Testis (tissue), 2 donors: Measurements from ENCODE around the gene EFNA5.

Source experiments
- POLR2A ChIP-seq: fragments of 450-650 bp; IDR thresholded peaks from one replicate; pipeline ENCODE4 v1.6.1; 2017; ENCODE audit warnings: antibody characterized with exemption, mild to moderate bottlenecking, moderate library complexity
- TF ChIP-seq, protein P1 (sequence below), 3 experiments: fragments of 450-650 bp in 2 of 3; fragments of 200-600 bp in 1 of 3; sonication (generic) in 1 of 3; IDR thresholded peaks; one replicate each; pipeline ENCODE4 v1.5.1; 2016 to 2019; ENCODE audit warnings: antibody characterized with exemption in 3 of 3, mild to moderate bottlenecking in 2 of 3, moderate library complexity in 1 of 3

DNA sequence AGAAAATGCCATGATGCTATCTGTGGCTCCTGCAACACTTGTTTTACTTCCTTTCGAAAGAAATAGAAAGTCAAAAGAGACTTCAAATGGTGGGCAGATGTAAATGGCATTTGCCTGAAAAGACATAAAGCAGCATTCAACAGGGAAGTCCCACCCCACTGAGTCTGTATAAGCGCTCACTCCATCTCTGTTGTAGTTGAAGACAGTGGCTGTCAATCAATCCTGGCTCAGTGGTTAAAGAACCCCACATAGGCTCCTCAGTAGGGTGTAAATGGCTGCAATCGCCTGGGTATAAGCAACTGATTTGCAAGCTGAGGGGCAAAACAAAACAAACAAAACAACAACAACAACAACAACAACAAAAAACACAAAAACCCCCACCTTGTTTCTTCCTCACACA lies 158.7 kb downstream of the EFNA5 start:
- TF ChIP-seq, protein P1, sequence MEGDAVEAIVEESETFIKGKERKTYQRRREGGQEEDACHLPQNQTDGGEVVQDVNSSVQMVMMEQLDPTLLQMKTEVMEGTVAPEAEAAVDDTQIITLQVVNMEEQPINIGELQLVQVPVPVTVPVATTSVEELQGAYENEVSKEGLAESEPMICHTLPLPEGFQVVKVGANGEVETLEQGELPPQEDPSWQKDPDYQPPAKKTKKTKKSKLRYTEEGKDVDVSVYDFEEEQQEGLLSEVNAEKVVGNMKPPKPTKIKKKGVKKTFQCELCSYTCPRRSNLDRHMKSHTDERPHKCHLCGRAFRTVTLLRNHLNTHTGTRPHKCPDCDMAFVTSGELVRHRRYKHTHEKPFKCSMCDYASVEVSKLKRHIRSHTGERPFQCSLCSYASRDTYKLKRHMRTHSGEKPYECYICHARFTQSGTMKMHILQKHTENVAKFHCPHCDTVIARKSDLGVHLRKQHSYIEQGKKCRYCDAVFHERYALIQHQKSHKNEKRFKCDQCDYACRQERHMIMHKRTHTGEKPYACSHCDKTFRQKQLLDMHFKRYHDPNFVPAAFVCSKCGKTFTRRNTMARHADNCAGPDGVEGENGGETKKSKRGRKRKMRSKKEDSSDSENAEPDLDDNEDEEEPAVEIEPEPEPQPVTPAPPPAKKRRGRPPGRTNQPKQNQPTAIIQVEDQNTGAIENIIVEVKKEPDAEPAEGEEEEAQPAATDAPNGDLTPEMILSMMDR (IDR thresholded peaks at IDR 0.05) = no peak
- TF ChIP-seq POLR2A = no peak
